Stimulated activated CD4-positive, alpha-beta T cell treated with anti-CD3 and anti-CD28 coated beads, Interleukin-15, amount 100 ng/mL, for 48 hours (primary cell): Measurements from ENCODE around the gene MED10.

Experiments used
- DNase-seq, 2 donors: peaks; one replicate each; pipeline ENCODE4 v3.0.0-alpha.2; 2020; ENCODE audit warnings: low read depth in 2 of 2

The MED10 gene

GRCh38 chr5:6350277-6351090 lies 27.9 kb downstream of the MED10 start:
- no peak for DNase-seq

GRCh38 chr5:6349387-6349786 lies 29.0 kb downstream of the MED10 start:
- DNase-seq: no peak

GRCh38 chr5:6348476-6349000 lies 29.8 kb downstream of the MED10 start:
- no peak for DNase-seq

DNA sequence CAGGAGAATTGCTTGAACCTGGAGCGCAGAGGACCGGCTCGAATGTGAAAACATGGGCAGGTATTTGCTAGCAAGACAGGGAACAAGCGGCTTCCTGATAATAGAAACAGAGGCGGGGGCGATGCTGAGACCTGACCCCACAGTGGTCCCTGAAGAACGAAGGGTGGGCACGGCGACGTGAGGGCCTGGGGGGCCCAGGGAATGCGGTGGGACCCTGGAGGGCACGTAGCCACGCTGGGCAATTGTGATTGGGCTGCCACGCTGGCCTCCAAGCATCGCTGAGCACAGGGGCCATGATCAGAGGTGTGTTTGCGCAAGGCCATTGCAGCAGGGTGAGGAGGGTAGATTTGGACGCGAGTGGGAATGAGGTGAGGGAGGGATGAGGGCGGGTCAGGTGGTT lies 30.7 kb downstream of the MED10 start:
- DNase-seq: no peak

DNA sequence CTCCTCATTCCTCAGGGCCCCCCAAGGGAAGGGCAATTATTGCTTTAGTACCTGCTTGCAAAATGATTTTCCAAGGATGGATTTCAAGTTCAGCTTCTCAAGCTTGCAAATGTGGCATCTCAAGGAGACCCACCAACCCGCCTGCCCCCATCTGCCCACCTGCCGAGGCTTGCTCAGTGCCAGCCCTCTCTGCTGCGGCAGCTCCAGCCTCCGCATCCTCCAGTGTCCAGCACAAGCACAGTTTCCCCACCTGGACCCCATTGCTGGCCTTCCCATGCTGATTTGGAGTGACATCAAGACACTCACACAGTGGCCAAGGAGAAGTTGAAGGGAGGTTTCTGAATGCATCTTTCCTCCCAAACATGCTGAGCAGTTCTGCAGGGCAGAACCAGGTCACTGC lies 31.2 kb downstream of the MED10 start:
- DNase-seq: no peak

DNA sequence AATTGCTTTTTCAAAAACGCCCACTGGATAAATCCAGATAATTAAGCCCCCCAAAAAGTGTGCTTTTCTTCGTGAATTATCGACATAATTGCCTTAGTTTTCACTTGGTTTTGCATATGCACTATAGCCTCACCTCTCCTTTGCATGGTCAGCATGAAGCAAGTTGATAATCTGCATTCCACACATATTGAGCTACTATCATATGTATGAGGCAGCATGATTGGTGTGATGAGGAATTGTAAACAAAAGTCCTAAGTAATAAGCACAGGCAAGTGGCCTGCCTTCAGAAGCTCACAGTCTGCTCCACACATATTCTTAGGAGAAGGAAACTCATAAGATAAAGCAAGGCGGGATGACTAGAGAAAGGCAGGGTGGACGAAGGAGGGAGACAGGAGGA lies 33.8 kb downstream of the MED10 start:
- no peak for DNase-seq

- no peak for DNase-seq
Observed at GRCh38 chr5:6343951-6344592, 34.3 kb downstream of the MED10 start.

DNA sequence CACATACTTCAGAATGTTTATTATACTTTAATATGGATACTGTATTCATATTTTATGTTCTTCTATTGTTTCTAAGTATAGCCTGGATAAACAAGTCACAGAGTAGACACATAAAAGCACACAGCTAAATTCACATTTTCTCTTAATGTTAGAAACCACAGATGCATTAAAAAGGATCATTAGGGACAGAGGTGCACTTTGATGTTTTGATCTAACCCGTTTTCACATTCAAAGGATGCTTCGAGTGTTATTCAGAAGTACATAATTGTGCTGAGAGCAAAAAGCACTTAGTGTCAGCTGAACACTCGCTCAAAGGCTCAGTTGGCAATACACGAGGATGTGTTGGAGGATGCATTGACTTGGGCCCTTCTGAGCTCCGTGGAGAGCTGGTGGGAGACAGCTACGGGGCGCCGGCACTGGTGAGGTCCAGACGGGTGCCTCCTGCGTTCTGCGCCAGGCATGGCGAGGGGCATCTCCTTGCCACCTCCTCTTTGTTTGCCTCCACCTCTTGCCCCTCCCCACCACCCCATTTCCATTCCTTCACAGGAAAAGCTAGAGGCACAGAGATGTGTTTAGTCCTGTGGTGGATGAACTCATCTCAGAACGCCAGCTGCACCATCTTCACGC lies 35.5 kb downstream of the MED10 start:
- no peak for DNase-seq

DNA sequence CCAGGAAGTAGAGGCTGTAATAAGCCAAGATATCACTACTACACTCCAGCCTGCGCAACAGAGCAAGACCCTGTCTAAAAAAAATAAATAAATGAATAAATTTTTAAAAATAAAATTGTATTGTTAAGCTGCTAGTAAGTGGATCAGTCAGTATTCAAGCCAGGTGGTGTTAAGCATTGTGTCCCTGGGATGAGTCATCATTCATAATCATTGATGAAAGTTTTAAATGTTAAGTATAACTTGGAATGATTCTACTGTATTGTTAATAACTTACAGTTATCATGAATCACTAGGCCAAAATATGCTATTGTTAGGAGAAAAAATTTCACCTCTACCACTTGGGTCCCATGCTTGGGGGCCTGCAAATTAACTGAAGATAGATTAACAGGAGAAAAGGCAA lies 38.2 kb downstream of the MED10 start:
- no peak for DNase-seq

DNA sequence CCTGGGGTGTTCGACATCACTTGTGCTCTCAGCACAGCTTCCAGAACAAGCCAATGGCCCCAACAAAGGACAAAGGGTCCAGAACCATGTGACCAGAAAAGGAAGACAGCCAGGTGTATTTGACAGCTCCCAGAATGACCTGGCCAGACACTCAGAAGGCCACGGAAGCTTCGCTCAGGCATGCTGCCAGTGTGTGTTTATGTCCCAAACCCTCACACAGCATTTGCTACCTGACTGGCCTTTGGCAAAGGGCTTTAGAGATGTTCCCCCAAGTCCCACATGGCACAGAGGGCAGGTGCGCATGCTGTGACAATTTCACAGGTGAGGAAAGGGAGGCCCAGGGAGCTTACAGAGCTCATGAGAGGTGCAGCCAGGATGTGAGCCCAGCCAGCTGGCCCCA lies 39.5 kb downstream of the MED10 start:
- DNase-seq: no peak

GRCh38 chr5:6338135-6338534 lies 40.2 kb downstream of the MED10 start:
- DNase-seq: no peak

- no peak for DNase-seq
Observed at GRCh38 chr5:6333182-6333905, 45.0 kb downstream of the MED10 start.

- no peak for DNase-seq
Observed at GRCh38 chr5:6328173-6328572, 50.2 kb downstream of the MED10 start.

DNA sequence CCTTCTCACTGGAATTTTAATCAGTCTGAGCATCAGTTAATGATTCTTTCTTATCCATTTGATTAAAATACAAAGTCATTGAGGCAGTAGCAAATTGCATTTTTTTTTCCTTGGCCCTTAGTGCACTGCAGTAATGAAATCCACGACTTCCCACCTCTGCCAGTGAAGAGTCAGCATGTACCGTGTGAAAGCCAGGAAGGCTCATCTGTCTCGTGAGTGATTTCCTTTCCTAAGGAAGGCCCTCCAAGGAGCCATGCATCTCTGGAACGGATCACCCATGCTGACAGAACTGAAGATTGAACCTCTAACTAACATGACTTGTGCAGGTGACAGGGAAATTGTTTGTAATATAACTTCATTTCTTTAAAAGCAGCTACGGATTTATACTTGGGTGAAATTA lies 51.6 kb downstream of the MED10 start:
- no peak for DNase-seq

DNA sequence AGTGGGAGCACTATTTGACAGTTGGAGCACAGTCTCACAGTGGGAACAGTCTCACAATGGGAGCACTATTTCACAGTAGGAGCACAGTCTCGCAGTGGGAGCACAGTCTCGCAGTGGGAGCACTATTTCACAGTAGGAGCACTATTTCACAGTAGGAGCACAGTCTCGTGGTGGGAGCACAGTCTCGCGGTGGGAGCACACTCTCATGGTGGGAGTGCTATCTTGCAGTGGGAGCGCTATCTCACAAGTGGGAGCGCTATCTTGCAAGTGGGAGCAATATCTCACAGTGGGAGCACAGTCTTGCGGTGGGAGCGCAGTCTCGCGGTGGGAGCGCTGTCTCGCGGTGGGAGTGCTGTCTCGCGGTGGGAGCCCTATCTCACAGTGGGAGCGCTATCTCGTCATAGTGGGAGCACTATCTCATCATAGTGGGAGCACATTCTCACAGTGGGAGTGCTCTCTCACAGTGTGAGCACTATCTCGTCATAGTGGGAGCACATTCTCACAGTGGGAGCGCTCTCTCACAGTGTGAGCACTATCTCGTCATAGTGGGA lies 56.1 kb downstream of the MED10 start:
- DNase-seq: no peak
